ENCODE measurements around the gene NEK11. TPM values are rescaled to one million over a fixed set of nuclear protein-coding genes. Genes with fewer than 3 reads are reported as not detected.

The NEK11 gene
- total RNA-seq, 1 donor from 2014 or later: 1.9 TPM

- H3K4me3 Mint-ChIP-seq: no peak overlapping the region
- POLR2A ChIA-PET: no interaction called here
Measured at GRCh38 chr3:131387796-131388489, 361.3 kb downstream of the NEK11 start.

GRCh38 chr3:131388490-131388799 is 361.8 kb downstream of the NEK11 start:
- intact Hi-C loops (cut with micrococcal nuclease): no loop called here
- no peak for TF ChIP-seq CTCF (IDR thresholded peaks at IDR 0.05)
- ChIA-PET POLR2A (no interaction called here), CTCF (no interaction called here)
- H3K27me3 Mint-ChIP-seq: no peaks in the 10 kb centered on the region
- peaks cover 13% of the 10 kb centered on the region for H3K4me1 Mint-ChIP-seq
- no peak overlapping the region for H3K27ac Mint-ChIP-seq
- ATAC-seq (ENCODE audit: low read depth): no peak
- no peak overlapping the region for H3K4me3 Mint-ChIP-seq
- no peak for DNase-seq
- H3K36me3 Mint-ChIP-seq (ENCODE audit: low read depth): peaks cover 20% of the 10 kb centered on the region
- H3K9me3 Mint-ChIP-seq: no peaks in the 10 kb centered on the region

More at GRCh38 chr3:131387796-131388489, 361.3 kb downstream of the NEK11 start:
- Mint-ChIP-seq H3K27ac (no peak overlapping the region), H3K9me3 (no peaks in the 10 kb centered on the region), H3K27me3 (no peaks in the 10 kb centered on the region), H3K4me1 (peaks cover 13% of the 10 kb centered on the region), H3K36me3 (ENCODE audit: low read depth) (peaks cover 20% of the 10 kb centered on the region)
- intact Hi-C loops (cut with micrococcal nuclease): no loop called here
- DNase-seq (no peak), ATAC-seq (ENCODE audit: low read depth) (no peak)
- CTCF ChIA-PET: no interaction called here
- TF ChIP-seq CTCF (IDR thresholded peaks at IDR 0.05): no peak

GRCh38 chr3:131390331-131390730 is 363.7 kb downstream of the NEK11 start:
- H3K4me1 Mint-ChIP-seq: peaks cover 13% of the 10 kb centered on the region
- H3K9me3 Mint-ChIP-seq: no peaks in the 10 kb centered on the region
- CTCF ChIA-PET: no interaction called here
- POLR2A ChIA-PET: no interaction called here
- ATAC-seq (ENCODE audit: low read depth): no peak
- H3K4me3 Mint-ChIP-seq: no peak overlapping the region
- H3K27ac Mint-ChIP-seq: no peak overlapping the region
- no peaks in the 10 kb centered on the region for H3K27me3 Mint-ChIP-seq
- H3K36me3 Mint-ChIP-seq (ENCODE audit: low read depth): peaks cover 3% of the 10 kb centered on the region
- no peak for DNase-seq
- intact Hi-C loops (cut with micrococcal nuclease): no loop called here
- no peak for TF ChIP-seq CTCF (IDR thresholded peaks at IDR 0.05)

GRCh38 chr3:131393051-131393450 is 366.4 kb downstream of the NEK11 start:
- Mint-ChIP-seq H3K9me3 (no peaks in the 10 kb centered on the region), H3K4me3 (no peak overlapping the region), H3K36me3 (ENCODE audit: low read depth) (no peaks in the 10 kb centered on the region), H3K27ac (no peak overlapping the region), H3K27me3 (peaks cover 2% of the 10 kb centered on the region), H3K4me1 (no peaks in the 10 kb centered on the region)
- TF ChIP-seq CTCF (IDR thresholded peaks at IDR 0.05): no peak
- intact Hi-C loops (cut with micrococcal nuclease): no loop called here
- DNase-seq (no peak), ATAC-seq (ENCODE audit: low read depth) (no peak)
- ChIA-PET POLR2A (no interaction called here), CTCF (no interaction called here)

GRCh38 chr3:131393868-131394267 is 367.2 kb downstream of the NEK11 start:
- no peaks in the 10 kb centered on the region for H3K9me3 Mint-ChIP-seq
- ATAC-seq (ENCODE audit: low read depth) (no peak), DNase-seq (no peak)
- intact Hi-C loops (cut with micrococcal nuclease): no loop called here
- no peak overlapping the region for H3K27ac Mint-ChIP-seq
- peaks cover 2% of the 10 kb centered on the region for H3K27me3 Mint-ChIP-seq
- H3K36me3 Mint-ChIP-seq (ENCODE audit: low read depth): no peaks in the 10 kb centered on the region
- POLR2A ChIA-PET: no interaction called here
- H3K4me3 Mint-ChIP-seq: no peak overlapping the region
- TF ChIP-seq CTCF (IDR thresholded peaks at IDR 0.05): no peak
- H3K4me1 Mint-ChIP-seq: no peaks in the 10 kb centered on the region
- CTCF ChIA-PET: no interaction called here

Data from activated B cell treated with CpG ODN at 0.5 μM for 24 hours (primary cell).